B cell (primary cell): ENCODE data around the gene NHSL2. TPM values are rescaled to one million over a fixed set of nuclear protein-coding genes. Genes with fewer than 3 reads are reported as not detected.

ENCODE experiments used
- ATAC-seq: fragments of 200-7000 bp; cut with Tn5 transposase; one replicate; pipeline ENCODE4 v1.10.0; 2021; ENCODE audit warnings: low read depth, mild to moderate bottlenecking, moderate number of reproducible peaks, moderate library complexity
- CTCF ChIA-PET: fragments of 350-600 bp; sonication (Branson Sonifier 250); formaldehyde crosslinking; loops from one replicate; lab custom pipeline; 2021; ENCODE audit warnings: antibody characterized with exemption, inconsistent platforms; lab: Charles Lee
- POLR2A ChIA-PET: fragments of 350-600 bp; sonication (Branson Sonifier 250); formaldehyde crosslinking; loops from one replicate; lab custom pipeline; 2021; ENCODE audit warnings: antibody characterized with exemption; lab: Charles Lee
- DNase-seq: peaks from one replicate; pipeline ENCODE4 v3.0.0; 2013
- H2AFZ ChIP-seq: 2 replicates; pipeline ENCODE4 v1.6.1; 2012; ENCODE audit warnings: mild to moderate bottlenecking, low read depth, low read length; ENCODE audit not compliant: insufficient read depth, poor library complexity, severe bottlenecking
- H3K27ac ChIP-seq, 2 donors: 1 replicate in 1 of 2; 2 replicates in 1 of 2; pipeline ENCODE4 v1.5.1; 2012 to 2013; ENCODE audit warnings: low read length in 2 of 2, mild to moderate bottlenecking in 2 of 2, moderate library complexity in 1 of 2
- H3K27me3 ChIP-seq, 4 experiments: fragments of 200-600 bp in 1 of 4; sonication (generic) in 1 of 4; replicated peaks in 1 of 4; 1 replicate in 2 of 4; 2 replicates in 2 of 4; pipeline versions ENCODE4 v1.6.1 to v1.7.0; 2013 to 2016; ENCODE audit warnings: low read length in 3 of 4, mild to moderate bottlenecking in 2 of 4, mixed read lengths in 1 of 4, moderate library complexity in 1 of 4; ENCODE audit not compliant: insufficient read depth in 4 of 4, control insufficient read depth in 3 of 4; ENCODE audit errors: control extremely low read depth in 1 of 4
- H3K36me3 ChIP-seq, 2 experiments: replicated peaks in 1 of 2; 1 replicate in 1 of 2; 2 replicates in 1 of 2; pipeline versions ENCODE4 v1.6.1 to v1.7.1; 2013; ENCODE audit warnings: low read length in 1 of 2; ENCODE audit not compliant: insufficient read depth in 2 of 2, control insufficient read depth in 1 of 2; ENCODE audit errors: control extremely low read depth in 1 of 2, extremely low read depth in 1 of 2
- H3K4me1 ChIP-seq, 2 donors: fragments of 200-600 bp in 1 of 2; sonication (generic) in 1 of 2; 1 replicate in 1 of 2; 2 replicates in 1 of 2; pipeline versions ENCODE4 v1.5.1 to v1.6.1; 2013 to 2017; ENCODE audit warnings: low read length in 2 of 2; ENCODE audit not compliant: control insufficient read depth in 2 of 2, insufficient read depth in 2 of 2
- H3K4me2 ChIP-seq: replicated peaks from 2 replicates; pipeline ENCODE3; 2012; ENCODE audit warnings: mild to moderate bottlenecking, low read depth, low read length; ENCODE audit not compliant: poor library complexity, severe bottlenecking
- H3K4me3 ChIP-seq, 5 experiments: fragments of 200-600 bp in 1 of 5; sonication (generic) in 1 of 5; 1 replicate in 3 of 5; 2 replicates in 2 of 5; pipeline versions ENCODE4 v1.5.1 to v1.7.0; 2011 to 2016; ENCODE audit warnings: low read length in 4 of 5, mild to moderate bottlenecking in 4 of 5, low read depth in 2 of 5, control low read depth in 1 of 5, moderate library complexity in 1 of 5; ENCODE audit not compliant: insufficient read depth in 1 of 5; ENCODE audit errors: control extremely low read depth in 1 of 5, extremely low read depth in 1 of 5
- H3K79me2 ChIP-seq: fragments of 200-600 bp; sonication (generic); one replicate; pipeline ENCODE4 v1.6.0; 2016; ENCODE audit warnings: low read length; ENCODE audit not compliant: control insufficient read depth, insufficient read depth
- H3K9ac ChIP-seq: fragments of 200-600 bp; sonication (generic); 2 replicates; pipeline ENCODE4 v1.6.1; 2017; ENCODE audit warnings: mild to moderate bottlenecking, low read length, moderate library complexity
- H3K9me3 ChIP-seq, 3 donors: one replicate each; pipeline versions ENCODE4 v1.6.1 to v1.7.1; 2013; ENCODE audit warnings: low read length in 2 of 3; ENCODE audit not compliant: control insufficient read depth in 2 of 3, insufficient read depth in 1 of 3; ENCODE audit errors: control extremely low read depth in 1 of 3
- H4K20me1 ChIP-seq: 2 replicates; pipeline ENCODE4 v1.6.0; 2012; ENCODE audit warnings: mild to moderate bottlenecking, low read length; ENCODE audit not compliant: insufficient read depth, control insufficient read depth, poor library complexity, severe bottlenecking
- H3K27ac Mint-ChIP-seq: one replicate; pipeline ENCODE4 v1.8.0; 2021; ENCODE audit warnings: mixed read lengths
- H3K27me3 Mint-ChIP-seq: one replicate; pipeline ENCODE4 v1.8.0; 2021; ENCODE audit warnings: mixed read lengths
- H3K4me1 Mint-ChIP-seq: one replicate; pipeline ENCODE4 v1.8.0; 2021; ENCODE audit warnings: mixed read lengths
- H3K4me3 Mint-ChIP-seq: one replicate; pipeline ENCODE4 v1.8.0; 2021; ENCODE audit warnings: mixed read lengths
- H3K9me3 Mint-ChIP-seq: one replicate; pipeline ENCODE4 v1.8.0; 2022; ENCODE audit warnings: mixed read lengths; ENCODE audit not compliant: insufficient read depth
- CTCF ChIP-seq: fragments of 200-600 bp; IDR thresholded peaks from one replicate; pipeline ENCODE4 v1.8.0; 2022; ENCODE audit warnings: antibody characterized with exemption, mild to moderate bottlenecking
- EZH2 ChIP-seq: IDR thresholded peaks from 2 replicates; pipeline ENCODE4 v1.6.1; 2012; ENCODE audit warnings: borderline replicate concordance, low read depth, mild to moderate bottlenecking, moderate library complexity, low read length; ENCODE audit not compliant: insufficient read depth, poor library complexity, severe bottlenecking
- WGBS: methylation state at CpG from one replicate; pipeline ENCODE4 v1.1.5; 2013; ENCODE audit warnings: missing lambda C conversion rate; ENCODE audit not compliant: insufficient coverage; 5-methylcytosine and 5-hydroxymethylcytosine counted together
- intact Hi-C: fragments of 100-400 bp; cut with micrococcal nuclease; formaldehyde crosslinking; loops from one replicate; pipeline ENCODE4 v1.10.0; 2022
- polyA plus RNA-seq: library from polyadenylated mRNA; depleted of rRNA; stranded (reverse); fragments of >200 nt; gene quantifications from 2 replicates; pipeline ENCODE4 v1.2.3, GENCODE V29; 2012
- total RNA-seq, 2 donors: library from RNA; stranded (reverse); fragments of 120-200 nt in 1 of 2; gene quantifications; 1 replicate in 1 of 2; 2 replicates in 1 of 2; pipeline versions ENCODE4 v1.2.3 to v1.2.4, GENCODE V29; 2013 to 2022

Gene NHSL2
- total and polyA plus RNA-seq, 2 donors (not counting 1 experiment from before 2014, with no cell fraction given), result 0.16 to 1.7 TPM

- H3K27me3 Mint-ChIP-seq, result no peaks in the 10 kb centered on the region
- TF ChIP-seq EZH2, result no peak
- Histone ChIP-seq H3K9ac (peak within 1 kb of the TSS; percentile 77), H3K4me1 (peaks cover 14 to 17% of the 10 kb centered on the region in 2 donors), H3K27ac (peak within 1 kb of the TSS; percentile 68 to 79), H3K9me3 (no peaks in the 10 kb centered on the region), H3K4me2 (peak within 1 kb of the TSS; percentile 62), H2AFZ (peak within 1 kb of the TSS; percentile 79), H4K20me1 (peaks cover 4% of the 10 kb centered on the region), H3K36me3 (peaks cover 0 to 1% of the 10 kb centered on the region in 2 experiments), H3K27me3 (no peaks in the 10 kb centered on the region), H3K4me3 (peak within 1 kb of the TSS; percentile 73 to 84 (median 80)), H3K79me2 (peaks cover 30% of the 10 kb centered on the region)
- H3K27ac Mint-ChIP-seq, result no peak within 1 kb of the TSS
- ATAC-seq, result peak; percentile 90
- intact Hi-C loops, result loop anchor here (1.0 to 2.0 kb wide), 6 partner anchors 39 to 163 kb away; partner anchors contain the start of genes ERCC6L and RPS4X
- no peaks in the 10 kb centered on the region for H3K9me3 Mint-ChIP-seq
- no peak within 1 kb of the TSS for H3K4me3 Mint-ChIP-seq
- POLR2A ChIA-PET, result interaction anchor here (0.8 to 2.1 kb wide), 5 partner anchors 40 to 96 kb away, joined by 3 to 16 read pairs (median 8); partner anchors contain the start of genes RPS4X and RTL5
- under 1% methylated on average over 43 of the region's 46 CpGs for WGBS
- CTCF ChIA-PET, result interaction anchor here (1.1 to 2.1 kb wide), 5 partner anchors 50 to 163 kb away, joined by 3 to 9 read pairs (median 4); partner anchors contain the start of genes RPS4X and RTL5
- DNase-seq, result peak; percentile 93
- H3K4me1 Mint-ChIP-seq, result peaks cover 15% of the 10 kb centered on the region
Observed at GRCh38 chrX:72181178-72182125, 270.8 kb downstream of the NHSL2 start, which contains the start of gene PIN4. Gene PIN4, plus strand, starts transcription at chrX:72181757. Its CDS starts 29 bp downstream, at chrX:72181786.

- H3K9me3 ChIP-seq, result no peaks in the 10 kb centered on the region
- no peak overlapping the region for H3K9ac ChIP-seq
- Mint-ChIP-seq H3K4me1 (peaks cover 18% of the 10 kb centered on the region), H3K27me3 (no peaks in the 10 kb centered on the region), H3K27ac (no peak overlapping the region), H3K4me3 (no peak overlapping the region), H3K9me3 (no peaks in the 10 kb centered on the region)
- H3K4me1 ChIP-seq, result peaks cover 14 to 17% of the 10 kb centered on the region in 2 donors
- H3K27me3 ChIP-seq, result no peaks in the 10 kb centered on the region
- ChIA-PET CTCF (interaction anchor here (1.0 kb wide), 1 partner anchor 57 kb away, joined by 5 read pairs; no protein-coding TSS in a partner anchor), POLR2A (no interaction called here)
- peaks cover 30% of the 10 kb centered on the region for H3K79me2 ChIP-seq
- no peak overlapping the region for H3K27ac ChIP-seq
- peaks cover 13% of the 10 kb centered on the region for H4K20me1 ChIP-seq
- intact Hi-C loops, result no loop called here
- TF ChIP-seq CTCF (no peak), EZH2 (no peak)
- no peak overlapping the region for H2AFZ ChIP-seq
- no peak overlapping the region for H3K4me3 ChIP-seq
- no peak for DNase-seq
- ATAC-seq, result no peak
- H3K4me2 ChIP-seq, result peak overlapping the region; percentile 62
- H3K36me3 ChIP-seq, result peaks cover 0 to 3% of the 10 kb centered on the region in 2 experiments
- WGBS, result 100% methylated on average over 2 of the region's 2 CpGs
Observed at GRCh38 chrX:72182924-72183323, 272.3 kb downstream of the NHSL2 start.
